BLaER1 treated with 17β-estradiol and CSF1 and Interleukin-3, amounts not matched to agents 10 nM and 100 nM (cell line): Measurements from ENCODE around the gene FBXL13.
"Not testable (repeated sequence)": the region's sequence is repeated elsewhere in the genome, so short reads cannot be mapped to it uniquely, and the experiment has no call there.

Source experiments
- H3K27ac ChIP-seq, 11 experiments: shearing (Covaris generic); formaldehyde crosslinking; 2 replicates each; pipeline ENCODE4 v1.8.1; 2022
- H3K27me3 ChIP-seq, 11 experiments: shearing (Covaris generic); formaldehyde crosslinking; 2 replicates each; pipeline ENCODE4 v1.8.1; 2022
- H3K36me3 ChIP-seq, 11 experiments: shearing (Covaris generic); formaldehyde crosslinking; 2 replicates each; pipeline ENCODE4 v1.8.1; 2022
- H3K4me1 ChIP-seq, 10 experiments: shearing (Covaris generic); formaldehyde crosslinking; 2 replicates each; pipeline ENCODE4 v1.8.1; 2022
- H3K4me2 ChIP-seq, 11 experiments: shearing (Covaris generic); formaldehyde crosslinking; 2 replicates each; pipeline ENCODE4 v1.8.1; 2022
- H3K4me3 ChIP-seq, 10 experiments: shearing (Covaris generic); formaldehyde crosslinking; 2 replicates each; pipeline ENCODE4 v1.8.1; 2022
- H3K9ac ChIP-seq, 11 experiments: shearing (Covaris generic); formaldehyde crosslinking; 2 replicates each; pipeline ENCODE4 v1.8.1; 2022
- H3K9me3 ChIP-seq, 11 experiments: shearing (Covaris generic); formaldehyde crosslinking; replicated peaks in 1 of 11; 2 replicates each; pipeline ENCODE4 v1.8.1; 2022
- H4K20me1 ChIP-seq, 11 experiments: shearing (Covaris generic); formaldehyde crosslinking; 2 replicates each; pipeline ENCODE4 v1.8.1; 2022
- Cebpa-rat ChIP-seq, 11 experiments: shearing (Covaris generic); IDR thresholded peaks; 2 replicates each; pipeline ENCODE4 v1.8.1; 2022

FBXL13 gene

GRCh38 chr7:102811942-102812678, 262.5 kb downstream of the FBXL13 start:
- Histone ChIP-seq H3K36me3 (peaks cover 0 to 4% (median 0%) of the 10 kb centered on the region in 11 experiments; a peak in 2 of 22 replicates), H3K4me1 (peaks cover 30 to 42% (median 40%) of the 10 kb centered on the region in 10 experiments), H3K4me2 (peak overlapping the region; percentile 32 to 79 (median 64)), H4K20me1 (no peaks in the 10 kb centered on the region), H3K4me3 (no peak overlapping the region), H3K27ac (no peak overlapping the region), H3K9me3 (no peaks in the 10 kb centered on the region; a peak in 1 of 22 replicates), H3K9ac (peak overlapping the region in 1 of 11 experiments; percentile 9; a peak in 2 of 22 replicates), H3K27me3 (no peaks in the 10 kb centered on the region; a peak in 1 of 22 replicates)
- TF ChIP-seq Cebpa-rat (IDR thresholded peaks at IDR 0.05), result no peak

GRCh38 chr7:102810916-102811315, 263.7 kb downstream of the FBXL13 start:
- Histone ChIP-seq H3K27ac (no peak overlapping the region), H3K4me1 (peaks cover 30 to 42% (median 40%) of the 10 kb centered on the region in 10 experiments), H3K36me3 (peaks cover 0 to 4% (median 0%) of the 10 kb centered on the region in 11 experiments; a peak in 2 of 22 replicates), H3K9ac (no peak overlapping the region), H3K4me2 (peak overlapping the region; percentile 32 to 79 (median 64); a peak in 20 of 22 replicates), H3K9me3 (no peaks in the 10 kb centered on the region; a peak in 1 of 22 replicates), H3K27me3 (no peaks in the 10 kb centered on the region; a peak in 1 of 22 replicates), H3K4me3 (no peak overlapping the region), H4K20me1 (no peaks in the 10 kb centered on the region)
- no peak for TF ChIP-seq Cebpa-rat (IDR thresholded peaks at IDR 0.05)

- Histone ChIP-seq H3K4me1 (peaks cover 9 to 20% (median 15%) of the 10 kb centered on the region in 10 experiments), H3K9me3 (no peaks in the 10 kb centered on the region; a peak in 1 of 22 replicates), H3K27me3 (no peaks in the 10 kb centered on the region), H4K20me1 (no peaks in the 10 kb centered on the region), H3K27ac (no peak overlapping the region), H3K9ac (no peak overlapping the region), H3K4me2 (no peak overlapping the region), H3K4me3 (no peak overlapping the region), H3K36me3 (peaks cover 0 to 4% (median 0%) of the 10 kb centered on the region in 11 experiments; a peak in 2 of 22 replicates)
- TF ChIP-seq Cebpa-rat (IDR thresholded peaks at IDR 0.05), result no peak
Observed at GRCh38 chr7:102806613-102807012, 268.0 kb downstream of the FBXL13 start.

- not testable (repeated sequence) for H3K36me3 ChIP-seq, H3K4me1 ChIP-seq, H3K4me2 ChIP-seq, H3K9ac ChIP-seq, H3K4me3 ChIP-seq, H3K27me3 ChIP-seq, H3K27ac ChIP-seq, H4K20me1 ChIP-seq
- peaks cover 0 to 10% (median 3%) of the 10 kb centered on the region in 11 experiments; a peak in 2 of 22 replicates for H3K9me3 ChIP-seq
Observed at GRCh38 chr7:102795987-102796595, 278.5 kb downstream of the FBXL13 start.

GRCh38 chr7:102794567-102794966, 280.0 kb downstream of the FBXL13 start:
- H3K4me1 ChIP-seq, H3K27me3 ChIP-seq, H3K27ac ChIP-seq, H4K20me1 ChIP-seq, H3K9me3 ChIP-seq, H3K4me2 ChIP-seq, H3K9ac ChIP-seq, H3K4me3 ChIP-seq, H3K36me3 ChIP-seq: not testable (repeated sequence)

- not testable (repeated sequence) for H3K4me1 ChIP-seq
Observed at GRCh38 chr7:102791831-102792230, 282.8 kb downstream of the FBXL13 start.

GRCh38 chr7:102791367-102791766, 283.2 kb downstream of the FBXL13 start:
- not testable (repeated sequence) for H3K4me1 ChIP-seq, H3K36me3 ChIP-seq, H3K4me3 ChIP-seq

More at GRCh38 chr7:102791831-102792230, 282.8 kb downstream of the FBXL13 start:
- not testable (repeated sequence) for H3K36me3 ChIP-seq, H3K27me3 ChIP-seq, H4K20me1 ChIP-seq, H3K4me2 ChIP-seq, H3K9me3 ChIP-seq, H3K27ac ChIP-seq, H3K4me3 ChIP-seq, H3K9ac ChIP-seq

GRCh38 chr7:102790364-102791100, 284.1 kb downstream of the FBXL13 start:
- not testable (repeated sequence) for H3K4me2 ChIP-seq, H3K4me3 ChIP-seq, H3K36me3 ChIP-seq, H3K9me3 ChIP-seq, H3K9ac ChIP-seq, H4K20me1 ChIP-seq, H3K4me1 ChIP-seq, H3K27ac ChIP-seq, H3K27me3 ChIP-seq

More at GRCh38 chr7:102791367-102791766, 283.2 kb downstream of the FBXL13 start:
- not testable (repeated sequence) for H4K20me1 ChIP-seq, H3K27ac ChIP-seq, H3K9me3 ChIP-seq, H3K4me2 ChIP-seq, H3K9ac ChIP-seq, H3K27me3 ChIP-seq

GRCh38 chr7:102788770-102789169, 285.8 kb downstream of the FBXL13 start:
- H3K4me1 ChIP-seq, H4K20me1 ChIP-seq, H3K27ac ChIP-seq, H3K4me2 ChIP-seq, H3K36me3 ChIP-seq, H3K9me3 ChIP-seq, H3K27me3 ChIP-seq, H3K4me3 ChIP-seq, H3K9ac ChIP-seq: not testable (repeated sequence)

- H3K36me3 ChIP-seq, H3K4me1 ChIP-seq, H3K27ac ChIP-seq, H3K9ac ChIP-seq, H3K27me3 ChIP-seq, H4K20me1 ChIP-seq, H3K4me3 ChIP-seq, H3K4me2 ChIP-seq: not testable (repeated sequence)
- H3K9me3 ChIP-seq, result peaks cover 0 to 14% (median 9%) of the 10 kb centered on the region in 11 experiments; a peak in 15 of 22 replicates
Observed at GRCh38 chr7:102780926-102781325, 293.7 kb downstream of the FBXL13 start.

GRCh38 chr7:102778663-102779062, 295.9 kb downstream of the FBXL13 start:
- not testable (repeated sequence) for H4K20me1 ChIP-seq, H3K4me3 ChIP-seq, H3K27me3 ChIP-seq, H3K4me2 ChIP-seq, H3K27ac ChIP-seq, H3K4me1 ChIP-seq, H3K9ac ChIP-seq, H3K36me3 ChIP-seq
- peaks cover 0 to 14% (median 9%) of the 10 kb centered on the region in 11 experiments; a peak in 15 of 22 replicates for H3K9me3 ChIP-seq

GRCh38 chr7:102776217-102776616, 298.4 kb downstream of the FBXL13 start:
- not testable (repeated sequence) for H3K36me3 ChIP-seq, H3K9ac ChIP-seq, H3K4me2 ChIP-seq, H3K27ac ChIP-seq, H3K4me3 ChIP-seq, H3K4me1 ChIP-seq, H4K20me1 ChIP-seq, H3K27me3 ChIP-seq
- H3K9me3 ChIP-seq, result peaks cover 0 to 11% (median 8%) of the 10 kb centered on the region in 11 experiments; a peak in 15 of 22 replicates

GRCh38 chr7:102770467-102770866, 304.1 kb downstream of the FBXL13 start:
- H4K20me1 ChIP-seq, H3K9ac ChIP-seq, H3K4me3 ChIP-seq, H3K9me3 ChIP-seq, H3K4me1 ChIP-seq, H3K36me3 ChIP-seq, H3K27ac ChIP-seq, H3K27me3 ChIP-seq, H3K4me2 ChIP-seq: not testable (repeated sequence)
